CD4-positive, alpha-beta T cell treated with Interleukin-17A for 4 hours (primary cell): Measurements from ENCODE around the gene PTGER4.
"Not testable (repeated sequence)": the region's sequence is repeated elsewhere in the genome, so short reads cannot be mapped to it uniquely, and the experiment has no call there.

Source experiments
- DNase-seq: peaks from one replicate; pipeline ENCODE4 v3.0.0-alpha.2; 2020; ENCODE audit warnings: mixed read lengths

The PTGER4 gene

GRCh38 chr5:40694433-40694832 lies 14.7 kb downstream of the PTGER4 start:
- no peak for DNase-seq

GRCh38 chr5:40700116-40700782 lies 20.5 kb downstream of the PTGER4 start:
- no peak for DNase-seq

GRCh38 chr5:40702027-40702426 lies 22.3 kb downstream of the PTGER4 start:
- DNase-seq, result not testable (repeated sequence)

- not testable (repeated sequence) for DNase-seq
Observed at GRCh38 chr5:40705484-40705883, 25.8 kb downstream of the PTGER4 start.

- not testable (repeated sequence) for DNase-seq
Observed at GRCh38 chr5:40710575-40710974, 30.9 kb downstream of the PTGER4 start.

- no peak for DNase-seq
Observed at GRCh38 chr5:40714001-40714400, 34.3 kb downstream of the PTGER4 start.

GRCh38 chr5:40716000-40716399 lies 36.3 kb downstream of the PTGER4 start:
- no peak for DNase-seq

GRCh38 chr5:40716590-40716989 lies 36.9 kb downstream of the PTGER4 start:
- DNase-seq, result no peak

- no peak for DNase-seq
Observed at GRCh38 chr5:40717281-40717680, 37.6 kb downstream of the PTGER4 start.

- DNase-seq, result no peak
Observed at GRCh38 chr5:40720069-40720468, 40.4 kb downstream of the PTGER4 start.

- DNase-seq, result not testable (repeated sequence)
Observed at GRCh38 chr5:40722497-40722911, 42.8 kb downstream of the PTGER4 start.

GRCh38 chr5:40733434-40733833 lies 53.7 kb downstream of the PTGER4 start:
- no peak for DNase-seq

- DNase-seq, result no peak
Observed at GRCh38 chr5:40733879-40734563, 54.3 kb downstream of the PTGER4 start.

GRCh38 chr5:40734986-40735385 lies 55.3 kb downstream of the PTGER4 start:
- no peak for DNase-seq

- no peak for DNase-seq
Observed at GRCh38 chr5:40735609-40736008, 55.9 kb downstream of the PTGER4 start.

GRCh38 chr5:40736103-40736875 lies 56.6 kb downstream of the PTGER4 start:
- DNase-seq, result no peak

- no peak for DNase-seq
Observed at GRCh38 chr5:40738502-40738901, 58.8 kb downstream of the PTGER4 start.
